GM20431 (cell line): ENCODE data around the gene OR5AU1.

Experiments
- in situ Hi-C: fragments of 300-500 bp; cut with MseI, MboI; formaldehyde crosslinking; loops from one replicate; pipeline ENCODE4 v1.15.0; 2020; ENCODE audit warnings: low sequenced_read_pairs; ENCODE audit not compliant: unreplicated experiment

OR5AU1 gene

GRCh38 chr14:21155963-21156362 lies at the start of gene OR5AU1:
Gene OR5AU1, minus strand, starts transcription at chr14:21156063. Its CDS starts 191 bp downstream, at chr14:21155872.
- in situ Hi-C loops, result no loop called here

- in situ Hi-C loops, result no loop called here
These were observed 49.3 kb upstream of the OR5AU1 start for GRCh38 chr14:21205026-21205677.

GRCh38 chr14:21204167-21205025 lies 48.5 kb upstream of the OR5AU1 start:
- in situ Hi-C loops, result no loop called here

- in situ Hi-C loops, result no loop called here
These were observed 47.8 kb upstream of the OR5AU1 start for GRCh38 chr14:21203470-21204166.

- in situ Hi-C loops, result no loop called here
These were observed 46.8 kb upstream of the OR5AU1 start for GRCh38 chr14:21202463-21203358.

GRCh38 chr14:21201732-21202462 lies 46.0 kb upstream of the OR5AU1 start:
- in situ Hi-C loops, result no loop called here

- in situ Hi-C loops, result no loop called here
These were observed 45.0 kb upstream of the OR5AU1 start for GRCh38 chr14:21200752-21201461.

GRCh38 chr14:21199611-21200560 lies 44.0 kb upstream of the OR5AU1 start:
- in situ Hi-C loops, result no loop called here

GRCh38 chr14:21197418-21198205 lies 41.7 kb upstream of the OR5AU1 start:
- in situ Hi-C loops, result no loop called here

GRCh38 chr14:21194597-21194996 lies 38.7 kb upstream of the OR5AU1 start:
- in situ Hi-C loops, result no loop called here

- in situ Hi-C loops, result no loop called here
These were observed 37.1 kb upstream of the OR5AU1 start for GRCh38 chr14:21192875-21193535.

GRCh38 chr14:21192447-21192822 lies 36.6 kb upstream of the OR5AU1 start:
- in situ Hi-C loops, result no loop called here

- in situ Hi-C loops, result no loop called here
These were observed 36.1 kb upstream of the OR5AU1 start for GRCh38 chr14:21191809-21192446.

- in situ Hi-C loops, result no loop called here
These were observed 35.5 kb upstream of the OR5AU1 start for GRCh38 chr14:21191261-21191808.

- in situ Hi-C loops, result no loop called here
These were observed 29.6 kb upstream of the OR5AU1 start for GRCh38 chr14:21185491-21185890.

GRCh38 chr14:21184254-21184653 lies 28.4 kb upstream of the OR5AU1 start:
- in situ Hi-C loops, result no loop called here
